C4-2B (cell line): ENCODE results near the gene TMPRSS11D.

Experiments used
- ZFX ChIP-seq: fragments of 450-650 bp; IDR thresholded peaks from 2 replicates; pipeline ENCODE4 v1.6.1; 2017
- TF ChIP-seq, protein P1 (sequence below): fragments of 450-650 bp; conservative IDR thresholded peaks from 2 replicates; pipeline ENCODE4 v1.5.1; 2017; ENCODE audit warnings: mild to moderate bottlenecking

DNA sequence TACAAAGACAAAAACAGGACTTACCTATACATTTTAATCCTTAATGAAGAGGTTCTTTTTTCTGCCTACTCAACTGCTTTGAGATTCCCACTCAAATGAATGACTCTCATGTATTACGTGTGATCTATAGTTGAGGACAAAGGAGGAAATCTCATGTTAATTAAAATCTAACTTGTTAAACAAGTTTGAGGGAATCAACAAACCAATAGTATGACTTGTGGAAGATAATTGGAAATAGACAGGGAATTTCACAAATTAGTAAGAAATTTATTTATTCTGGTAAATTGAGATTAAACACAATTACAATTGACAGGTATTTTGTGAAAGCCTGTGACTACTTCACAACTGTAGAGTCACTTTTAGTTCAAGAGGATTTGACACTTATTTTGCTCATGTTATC, at the start of gene TMPRSS11D:
- TF ChIP-seq, protein P1, sequence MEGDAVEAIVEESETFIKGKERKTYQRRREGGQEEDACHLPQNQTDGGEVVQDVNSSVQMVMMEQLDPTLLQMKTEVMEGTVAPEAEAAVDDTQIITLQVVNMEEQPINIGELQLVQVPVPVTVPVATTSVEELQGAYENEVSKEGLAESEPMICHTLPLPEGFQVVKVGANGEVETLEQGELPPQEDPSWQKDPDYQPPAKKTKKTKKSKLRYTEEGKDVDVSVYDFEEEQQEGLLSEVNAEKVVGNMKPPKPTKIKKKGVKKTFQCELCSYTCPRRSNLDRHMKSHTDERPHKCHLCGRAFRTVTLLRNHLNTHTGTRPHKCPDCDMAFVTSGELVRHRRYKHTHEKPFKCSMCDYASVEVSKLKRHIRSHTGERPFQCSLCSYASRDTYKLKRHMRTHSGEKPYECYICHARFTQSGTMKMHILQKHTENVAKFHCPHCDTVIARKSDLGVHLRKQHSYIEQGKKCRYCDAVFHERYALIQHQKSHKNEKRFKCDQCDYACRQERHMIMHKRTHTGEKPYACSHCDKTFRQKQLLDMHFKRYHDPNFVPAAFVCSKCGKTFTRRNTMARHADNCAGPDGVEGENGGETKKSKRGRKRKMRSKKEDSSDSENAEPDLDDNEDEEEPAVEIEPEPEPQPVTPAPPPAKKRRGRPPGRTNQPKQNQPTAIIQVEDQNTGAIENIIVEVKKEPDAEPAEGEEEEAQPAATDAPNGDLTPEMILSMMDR, result no peak
- TF ChIP-seq ZFX, result no peak
